KBM-7 (cell line): Measurements from ENCODE around the gene EFHB.
A peak's percentile ranks its signal among the peaks of the same experiment; 100 is the strongest.
"Not testable (repeated sequence)": the region's sequence is repeated elsewhere in the genome, so short reads cannot be mapped to it uniquely, and the experiment has no call there.

Experiments used
- DNase-seq: peaks from one replicate; pipeline ENCODE4 v3.0.0-alpha.2; 2015
- in situ Hi-C: fragments of 300-500 bp; cut with MboI; formaldehyde crosslinking; loops from 2 replicates; pipeline ENCODE4 v1.14.3; 2020; ENCODE audit warnings: low sequenced_read_pairs, low pct_unique_long_range_greater_than_20kb, mixed read lengths

The EFHB gene

DNA sequence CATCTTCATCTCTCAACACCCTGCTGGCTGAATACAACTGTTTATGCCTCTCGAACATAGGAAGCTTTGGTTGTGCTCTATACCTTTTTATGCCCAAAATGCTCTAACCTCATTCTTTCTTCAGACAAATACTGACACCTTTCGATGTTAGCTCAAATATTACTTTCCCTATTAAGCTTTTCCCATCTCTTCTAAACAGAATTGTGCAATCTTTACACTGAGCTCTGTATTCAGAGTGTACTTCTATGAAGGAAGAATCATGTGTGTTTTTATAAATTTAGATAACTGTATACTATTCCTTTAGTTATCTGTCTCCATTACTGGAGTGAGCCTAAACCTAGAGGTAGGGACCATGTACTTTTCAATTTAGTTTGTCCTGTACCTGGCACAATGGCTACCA is 1.6 kb downstream of the EFHB start:
- no peak for DNase-seq
- in situ Hi-C loops, result no loop called here

DNA sequence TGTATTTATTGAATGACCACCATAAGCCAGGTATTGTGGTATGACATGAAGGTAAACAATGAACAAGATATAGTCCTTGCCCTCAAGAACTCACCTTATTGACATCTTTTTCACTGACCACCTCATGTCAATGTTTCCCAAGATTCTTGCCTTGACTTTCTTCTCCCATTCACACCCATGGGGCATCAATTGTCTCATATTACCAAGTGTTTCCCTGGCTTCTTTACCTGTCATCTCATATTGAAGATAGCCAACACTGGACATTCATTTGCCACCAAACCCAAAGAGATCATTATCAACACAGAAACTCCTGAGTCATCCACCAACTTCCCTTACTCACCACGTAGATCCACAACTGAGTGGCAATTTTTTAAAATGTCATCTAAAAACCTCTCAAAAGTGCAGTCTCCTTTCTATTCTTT is 2.2 kb downstream of the EFHB start:
- peak; percentile 21 for DNase-seq
- in situ Hi-C loops, result no loop called here

DNA sequence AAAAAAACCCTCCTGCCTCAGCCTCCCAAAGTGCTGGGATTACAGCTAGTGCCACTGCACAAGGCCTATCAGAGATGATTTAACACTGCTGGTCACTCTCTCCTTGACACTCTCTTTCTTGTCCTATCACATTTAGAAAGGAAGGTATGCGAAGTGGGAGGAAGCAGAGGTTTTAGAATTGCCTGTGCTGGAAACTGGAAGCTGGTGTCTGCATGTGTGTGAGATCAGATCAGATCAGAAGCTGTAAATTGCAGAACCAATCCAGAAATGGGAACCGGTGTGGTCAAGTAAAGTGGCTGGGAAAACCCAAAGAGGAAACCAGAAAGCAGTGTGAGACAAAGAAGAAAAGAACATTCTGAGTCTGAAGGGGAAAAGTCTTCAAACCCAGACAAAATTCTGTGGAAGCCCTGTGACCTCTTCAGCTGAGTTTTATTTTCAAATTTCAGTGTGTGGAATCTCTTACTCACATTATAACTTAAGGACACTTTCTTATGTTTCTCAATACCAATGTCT is 2.8 kb downstream of the EFHB start:
- in situ Hi-C loops, result no loop called here
- peak; percentile 92 for DNase-seq

DNA sequence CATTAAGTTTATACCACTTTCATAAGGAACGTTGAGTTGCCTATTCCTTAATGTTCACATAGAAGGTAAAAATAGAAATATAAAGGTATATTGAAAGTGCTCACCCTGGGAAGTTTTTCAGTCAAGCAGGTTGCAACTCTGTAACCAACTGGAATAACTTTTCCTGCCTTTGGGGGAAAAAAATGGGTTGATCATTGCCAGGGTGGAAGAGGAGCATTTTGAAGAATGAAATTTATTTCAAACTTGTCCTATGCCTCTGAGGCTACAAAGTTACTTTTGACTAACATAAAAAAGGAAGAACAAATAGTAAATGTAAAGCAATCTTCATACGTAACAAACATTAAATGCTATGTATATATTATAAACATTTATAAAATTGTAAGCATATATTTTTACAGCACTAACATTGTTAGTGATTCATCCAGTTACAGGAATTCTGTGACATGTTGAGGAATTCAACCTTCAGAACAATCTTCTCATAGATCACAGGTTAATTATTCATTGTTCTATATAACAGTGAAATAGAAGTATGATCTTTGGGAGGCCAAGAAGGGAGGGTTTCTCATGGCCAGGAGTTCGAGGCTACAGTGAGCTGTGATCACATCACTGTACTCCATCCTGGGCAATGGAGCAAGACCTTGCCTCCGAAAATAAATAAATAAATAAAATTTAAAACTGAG is 13.5 kb downstream of the EFHB start:
- in situ Hi-C loops, result no loop called here
- no peak for DNase-seq

DNA sequence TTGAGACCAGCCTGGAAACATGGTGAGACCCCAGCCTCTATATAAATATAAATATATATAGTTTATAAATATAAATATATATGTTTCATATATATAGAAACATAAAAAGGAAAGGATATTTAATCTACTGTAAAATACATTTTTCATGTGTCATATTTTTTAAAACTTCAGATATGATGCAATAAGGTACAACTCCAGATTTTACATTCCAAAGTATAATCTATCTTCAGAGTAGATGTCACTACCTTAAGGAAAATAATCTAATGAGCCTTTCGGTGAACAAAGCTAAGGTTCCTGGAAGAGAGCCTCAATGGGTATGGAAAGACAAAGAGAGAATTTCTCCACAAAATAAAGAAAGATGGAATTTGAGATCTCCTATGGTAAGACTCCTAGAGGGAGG is 16.9 kb downstream of the EFHB start:
- in situ Hi-C loops, result no loop called here

DNA sequence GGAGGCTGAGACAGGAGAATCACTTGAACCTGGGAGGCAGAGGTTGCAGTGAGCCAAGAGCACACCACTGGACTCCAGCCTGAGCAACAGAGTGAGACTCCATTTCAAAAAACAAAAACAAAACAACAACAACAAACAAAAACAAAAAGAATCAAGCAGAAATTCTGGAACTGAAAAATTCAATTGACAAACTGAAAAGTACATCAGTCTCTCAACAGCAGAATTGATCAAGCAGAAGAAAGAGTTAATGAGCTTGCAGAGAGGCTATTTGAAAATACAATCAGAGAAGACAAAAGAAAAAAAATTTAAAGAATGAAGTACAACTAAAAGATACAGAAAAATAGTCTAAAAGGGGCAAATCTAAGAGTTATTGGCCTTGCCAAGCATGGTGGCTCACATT is 22.6 kb downstream of the EFHB start:
- DNase-seq, result no peak
- in situ Hi-C loops, result no loop called here

More for the DNA sequence above, 16.9 kb downstream of the EFHB start:
- no peak for DNase-seq

DNA sequence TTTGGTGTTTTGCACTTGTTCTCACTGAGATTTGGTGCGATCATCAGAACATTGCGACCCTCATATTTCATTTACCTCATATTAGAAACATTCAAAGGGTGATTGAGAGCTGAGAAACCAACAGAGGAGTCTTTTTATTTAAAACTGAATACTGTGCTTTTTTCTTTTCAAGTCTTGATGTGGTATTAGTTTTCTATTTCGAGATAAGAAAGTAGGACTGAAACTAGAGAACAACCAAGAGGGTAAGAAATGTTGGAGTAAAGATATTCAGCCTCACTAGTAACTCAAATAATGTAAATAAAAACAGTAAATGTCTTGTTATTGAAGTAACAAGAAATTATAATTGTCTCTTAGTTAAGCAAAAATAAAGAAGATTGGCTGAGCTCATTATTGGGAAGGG is 26.5 kb downstream of the EFHB start:
- DNase-seq, result no peak
- in situ Hi-C loops, result no loop called here

DNA sequence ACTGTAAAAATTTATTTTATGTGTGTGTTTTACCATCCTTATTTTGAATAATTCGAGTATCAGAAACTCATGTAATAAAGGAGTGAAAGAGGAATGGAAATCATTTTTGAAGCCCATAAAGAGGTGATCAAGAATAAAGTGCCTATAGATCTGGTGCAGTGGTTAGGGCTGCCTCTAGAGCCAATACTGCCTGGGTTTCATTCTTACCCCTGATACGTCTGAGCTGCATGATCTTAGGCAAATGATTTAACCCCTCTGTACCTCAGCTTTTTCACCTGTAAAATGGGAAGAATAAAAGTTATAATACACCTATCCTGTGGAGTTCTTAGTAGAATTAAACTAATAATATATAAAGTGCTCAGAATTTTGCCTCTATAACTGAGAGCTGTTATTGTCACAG is 30.4 kb downstream of the EFHB start:
- in situ Hi-C loops, result no loop called here

DNA sequence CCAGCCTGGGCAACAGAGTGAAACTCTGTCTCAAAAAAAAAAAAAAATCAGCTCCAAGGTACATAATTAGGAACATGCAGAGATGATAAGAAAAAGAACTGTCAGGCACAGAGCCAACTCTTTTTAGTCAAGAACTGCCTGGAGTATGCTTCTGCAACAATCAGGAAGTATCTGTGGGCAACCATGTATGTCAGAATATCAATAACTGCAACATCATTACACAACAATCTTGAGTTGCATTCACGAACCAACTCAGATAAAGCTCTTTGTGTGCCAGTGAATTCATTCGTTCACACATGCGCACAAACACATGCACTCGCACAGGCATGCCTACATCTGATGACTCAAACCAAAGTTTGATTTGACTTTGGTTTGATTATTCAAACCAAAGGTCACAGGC is 32.1 kb downstream of the EFHB start:
- peak; percentile 40 for DNase-seq
- in situ Hi-C loops, result no loop called here

More for the DNA sequence above, 30.4 kb downstream of the EFHB start:
- no peak for DNase-seq

DNA sequence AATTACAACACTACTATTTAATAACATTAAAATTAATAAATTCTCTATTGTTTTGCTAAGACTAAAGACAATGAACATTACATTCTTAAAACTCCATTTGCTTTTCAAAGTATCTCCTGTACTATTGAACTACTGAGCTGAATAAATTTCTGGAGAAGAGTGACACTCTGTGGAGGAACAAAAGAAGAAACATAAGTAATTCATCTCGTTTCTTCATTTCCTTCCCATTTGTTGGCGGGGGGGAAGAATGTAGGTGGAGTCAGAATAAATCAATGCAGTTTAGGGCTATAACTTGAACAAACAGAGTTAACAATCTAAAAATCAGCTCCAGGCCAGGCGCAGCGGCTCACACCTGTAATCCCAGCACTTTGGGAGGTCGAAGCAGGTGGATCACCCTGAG is 32.7 kb downstream of the EFHB start:
- in situ Hi-C loops, result no loop called here
- peak; percentile 16 for DNase-seq

DNA sequence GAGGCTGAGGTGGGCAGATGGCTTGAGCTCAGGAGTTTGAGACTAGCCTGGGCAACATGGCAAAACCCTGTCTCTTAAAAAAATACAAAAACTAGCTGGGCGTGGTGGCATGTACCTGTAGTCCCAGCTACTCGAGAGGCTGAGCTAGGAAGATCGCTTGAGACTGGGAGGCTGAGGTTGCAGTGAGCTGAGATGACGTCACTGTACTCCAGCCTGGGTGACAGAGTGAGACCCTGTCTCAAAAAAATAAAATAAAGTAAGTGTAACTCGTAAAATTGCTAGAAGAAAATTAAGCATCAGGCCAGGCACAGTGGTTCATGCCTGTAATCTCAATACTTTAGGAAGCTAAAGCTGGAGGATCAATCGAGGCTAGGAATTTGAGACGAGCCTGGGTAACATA is 34.2 kb downstream of the EFHB start:
- DNase-seq, in situ Hi-C loops: not testable (repeated sequence)

DNA sequence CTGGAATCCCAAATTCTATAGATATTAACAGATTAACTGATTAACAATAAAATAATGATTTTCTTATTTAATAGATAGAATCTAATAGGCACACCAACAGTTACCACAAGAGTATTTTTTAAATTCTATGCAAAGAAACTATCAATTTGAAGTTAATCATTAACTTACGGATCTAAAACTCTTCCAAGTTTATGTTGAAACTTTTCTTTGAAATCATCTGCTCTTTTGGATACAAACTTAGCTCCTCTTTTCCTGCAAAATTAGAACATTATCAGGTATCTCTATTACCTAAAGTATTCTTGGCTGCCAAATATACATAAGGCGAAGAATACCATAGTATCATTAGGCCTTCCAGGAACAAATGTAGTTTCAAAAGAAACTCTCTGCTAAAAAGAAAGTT is 34.8 kb downstream of the EFHB start:
- in situ Hi-C loops, result no loop called here
- no peak for DNase-seq

DNA sequence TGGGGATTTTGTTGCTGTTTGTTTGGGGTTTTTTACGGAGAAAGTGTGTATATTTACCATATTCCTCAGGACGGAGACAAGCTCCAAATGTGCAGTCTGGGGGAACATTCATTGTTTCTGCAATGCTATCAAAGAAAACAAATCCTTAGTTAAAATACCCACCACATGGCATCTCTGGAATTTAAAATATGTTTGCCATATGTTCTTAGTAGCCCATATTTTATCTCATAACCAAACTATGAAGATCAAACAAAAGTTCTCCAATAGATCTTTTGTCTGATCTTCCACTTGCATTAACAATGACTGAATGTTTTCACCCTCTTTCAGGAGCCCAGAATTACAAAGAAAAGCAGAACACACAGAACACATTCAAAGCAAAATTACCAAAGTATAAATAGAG is 35.3 kb downstream of the EFHB start:
- DNase-seq, result no peak
- in situ Hi-C loops, result no loop called here

DNA sequence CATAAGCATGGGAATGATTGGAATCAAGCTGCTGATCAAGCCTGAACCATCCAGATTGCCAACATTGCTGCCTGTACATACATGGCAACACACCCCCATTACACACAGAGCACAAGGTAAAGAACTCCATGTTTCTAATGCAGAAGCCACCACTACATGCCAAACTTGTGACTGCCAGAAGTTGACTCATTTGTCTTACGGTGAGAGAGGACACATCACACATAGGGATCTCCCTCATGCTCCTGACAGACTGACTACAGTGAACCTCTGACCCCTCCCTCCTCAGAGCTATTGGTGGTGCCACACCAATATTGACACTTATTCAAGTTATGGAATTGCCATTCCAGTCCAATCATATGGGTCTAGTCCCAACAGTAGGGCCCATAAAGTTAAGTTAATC is 42.3 kb downstream of the EFHB start:
- in situ Hi-C loops, result no loop called here
- DNase-seq, result no peak

DNA sequence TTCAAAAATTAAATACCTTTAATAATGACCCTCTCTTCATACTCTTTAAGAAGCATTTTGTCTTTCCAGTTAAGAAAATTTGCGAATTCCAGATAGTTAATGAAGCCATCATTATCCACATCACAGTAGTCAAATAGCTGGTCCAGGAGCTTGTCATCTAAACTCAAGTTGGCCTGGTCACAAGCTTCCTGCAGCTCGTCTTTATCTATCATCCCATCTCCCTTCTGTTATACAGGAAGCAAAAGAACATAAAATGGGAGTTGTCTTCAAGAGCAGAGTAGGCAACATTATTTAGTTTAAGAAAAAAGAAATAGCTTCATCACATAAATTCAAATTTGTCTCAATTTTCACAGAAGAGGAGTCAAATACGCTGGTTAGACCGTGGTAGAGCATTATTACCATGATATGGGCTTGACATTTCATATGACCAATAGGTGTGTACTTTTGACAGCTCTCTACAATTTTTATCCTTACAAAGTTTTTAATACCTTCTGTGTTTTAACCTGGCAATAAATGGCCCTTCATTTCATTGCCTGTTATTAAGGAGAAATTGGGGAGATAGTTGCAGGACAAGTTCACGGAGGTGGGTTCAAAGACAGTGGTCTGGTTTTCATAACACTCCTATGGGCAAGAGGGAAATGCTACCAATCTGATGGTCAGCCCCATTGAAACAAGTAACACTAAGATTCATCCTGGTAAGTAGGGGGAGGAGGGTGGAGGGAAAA is 45.4 kb downstream of the EFHB start:
- DNase-seq, result no peak
- in situ Hi-C loops, result no loop called here

DNA sequence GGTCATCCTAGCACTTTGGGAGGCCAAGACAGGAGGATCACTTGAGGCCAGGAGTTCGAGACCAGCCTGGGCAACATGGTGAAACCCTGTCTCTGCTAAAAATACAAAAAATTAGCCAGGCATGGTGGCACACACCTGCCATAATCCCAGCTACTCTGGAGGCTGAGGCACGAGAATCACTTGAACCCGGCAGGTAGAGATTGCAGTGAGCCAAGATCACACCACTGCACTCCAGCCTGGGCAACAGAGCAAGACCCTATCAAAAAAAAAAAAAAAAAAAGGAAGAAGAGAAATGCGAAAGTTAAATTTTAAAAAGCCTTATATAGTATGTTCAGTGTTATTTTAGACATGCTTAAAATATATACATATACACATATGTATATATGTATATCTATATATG is 46.9 kb downstream of the EFHB start:
- in situ Hi-C loops, DNase-seq: not testable (repeated sequence)

DNA sequence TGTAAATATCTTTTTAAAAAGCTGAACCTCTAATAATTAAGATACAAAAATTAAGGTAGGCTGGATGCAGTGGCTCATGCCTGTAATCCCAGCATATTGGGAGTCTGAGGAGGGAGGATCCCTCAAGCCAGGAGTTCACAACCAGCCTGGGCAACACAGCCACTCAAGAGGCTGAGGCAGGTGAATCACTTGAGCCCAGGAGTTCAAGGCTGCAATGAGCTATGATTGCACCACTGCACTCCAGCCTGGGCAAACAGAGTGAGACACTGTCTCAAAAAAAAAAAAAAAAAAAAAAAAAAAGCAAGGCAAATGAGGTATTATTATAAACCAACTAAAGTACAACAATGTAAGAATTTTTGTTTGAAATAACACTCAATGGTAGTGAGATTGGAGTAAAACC is 47.6 kb downstream of the EFHB start:
- in situ Hi-C loops, result no loop called here
- no peak for DNase-seq

DNA sequence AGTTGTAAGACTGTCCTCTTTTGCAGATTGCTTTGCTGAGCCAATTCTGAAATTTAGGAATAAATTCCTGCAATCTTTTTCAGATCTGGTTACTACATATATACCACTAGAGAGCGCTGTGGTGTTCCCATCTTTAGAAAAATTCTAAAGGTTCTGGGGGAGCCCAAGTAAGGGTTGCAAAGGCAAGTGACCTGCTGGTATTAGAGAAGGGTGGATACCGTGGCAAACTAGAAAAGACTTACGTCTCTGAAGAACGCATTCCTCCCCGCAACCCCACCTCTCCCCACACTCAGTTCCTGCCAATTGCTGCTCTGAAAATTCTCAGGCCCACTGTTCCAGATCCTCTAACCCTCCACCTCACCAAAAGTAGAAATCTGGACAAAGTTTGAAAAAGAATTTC is 48.5 kb downstream of the EFHB start:
- in situ Hi-C loops, result no loop called here

DNA sequence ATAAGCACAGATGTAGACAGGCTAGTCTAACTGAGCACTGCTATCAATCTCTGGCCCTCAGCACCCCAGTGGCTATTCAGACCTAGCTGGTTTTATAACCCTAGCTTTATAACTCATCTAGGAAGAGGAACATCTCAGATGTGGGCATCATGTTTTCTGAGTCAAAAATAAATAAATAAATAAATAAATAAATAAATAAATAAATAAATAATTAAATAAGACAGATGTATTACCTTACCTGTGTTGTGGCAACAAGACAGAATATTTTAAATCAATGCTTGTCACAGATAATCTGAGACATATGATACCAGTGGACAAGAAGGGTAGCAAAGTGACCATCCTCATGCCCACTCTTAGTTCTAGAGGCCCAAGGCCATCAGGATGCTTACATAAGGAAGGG is 52.2 kb downstream of the EFHB start:
- in situ Hi-C loops, result no loop called here
- DNase-seq, result no peak

More for the DNA sequence above, 48.5 kb downstream of the EFHB start:
- DNase-seq, result peak; percentile 40

DNA sequence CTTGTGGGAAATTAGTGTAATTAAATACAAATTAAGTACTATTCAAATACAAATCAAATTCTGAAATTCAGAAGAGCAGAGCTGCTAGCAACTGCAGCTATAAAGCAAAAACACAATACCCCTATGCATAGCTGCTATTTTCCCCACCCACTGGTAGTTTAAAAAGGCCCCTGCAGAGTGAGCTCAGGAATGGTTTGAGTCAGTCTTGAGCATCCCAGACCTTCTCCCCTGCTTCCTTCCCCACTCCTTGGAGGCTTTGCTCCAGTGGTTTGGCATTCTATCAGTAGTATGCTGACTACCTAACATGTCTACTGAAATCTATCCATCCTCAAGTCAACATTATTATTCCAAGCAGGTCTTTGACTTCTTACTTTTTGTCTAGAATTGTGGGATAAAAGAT is 53.0 kb downstream of the EFHB start:
- DNase-seq, result no peak
- in situ Hi-C loops, result no loop called here

DNA sequence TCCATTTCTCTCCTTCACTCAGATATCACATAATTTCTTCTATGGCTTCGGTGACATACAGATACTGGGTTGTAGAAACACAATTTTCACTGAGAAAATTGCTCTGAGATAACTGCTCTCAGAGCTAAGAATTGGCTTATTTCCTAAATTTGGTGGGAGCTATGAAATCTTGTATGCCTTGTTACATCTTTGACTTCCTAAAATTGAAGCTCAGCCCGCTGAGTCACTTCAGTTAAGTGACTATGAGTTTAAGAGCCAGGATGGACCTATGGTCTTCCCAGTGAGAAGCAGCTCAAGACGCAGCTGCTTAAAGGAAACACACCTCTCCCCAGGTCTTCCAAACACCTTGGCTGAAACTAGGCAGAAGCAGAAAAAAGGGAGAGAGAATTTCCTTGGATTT is 56.4 kb downstream of the EFHB start:
- in situ Hi-C loops, result no loop called here
- no peak for DNase-seq
